RPMI7951 (cell line): ENCODE measurements around the gene MAB21L4. TPM values are rescaled to one million over a fixed set of nuclear protein-coding genes. Genes with fewer than 3 reads are reported as not detected.

Experiments
- DNase-seq: peaks from one replicate; pipeline ENCODE4 v3.0.0-alpha.2; 2012; ENCODE audit warnings: low read depth
- total RNA-seq: library from RNA; depleted of rRNA; stranded (reverse); fragments of >200 nt; shearing (Covaris generic); gene quantifications from 2 replicates; pipeline ENCODE4 v1.2.3, GENCODE V29; 2014

Gene MAB21L4
- total RNA-seq, 1 experiment from 2014 or later, result not detected

DNA sequence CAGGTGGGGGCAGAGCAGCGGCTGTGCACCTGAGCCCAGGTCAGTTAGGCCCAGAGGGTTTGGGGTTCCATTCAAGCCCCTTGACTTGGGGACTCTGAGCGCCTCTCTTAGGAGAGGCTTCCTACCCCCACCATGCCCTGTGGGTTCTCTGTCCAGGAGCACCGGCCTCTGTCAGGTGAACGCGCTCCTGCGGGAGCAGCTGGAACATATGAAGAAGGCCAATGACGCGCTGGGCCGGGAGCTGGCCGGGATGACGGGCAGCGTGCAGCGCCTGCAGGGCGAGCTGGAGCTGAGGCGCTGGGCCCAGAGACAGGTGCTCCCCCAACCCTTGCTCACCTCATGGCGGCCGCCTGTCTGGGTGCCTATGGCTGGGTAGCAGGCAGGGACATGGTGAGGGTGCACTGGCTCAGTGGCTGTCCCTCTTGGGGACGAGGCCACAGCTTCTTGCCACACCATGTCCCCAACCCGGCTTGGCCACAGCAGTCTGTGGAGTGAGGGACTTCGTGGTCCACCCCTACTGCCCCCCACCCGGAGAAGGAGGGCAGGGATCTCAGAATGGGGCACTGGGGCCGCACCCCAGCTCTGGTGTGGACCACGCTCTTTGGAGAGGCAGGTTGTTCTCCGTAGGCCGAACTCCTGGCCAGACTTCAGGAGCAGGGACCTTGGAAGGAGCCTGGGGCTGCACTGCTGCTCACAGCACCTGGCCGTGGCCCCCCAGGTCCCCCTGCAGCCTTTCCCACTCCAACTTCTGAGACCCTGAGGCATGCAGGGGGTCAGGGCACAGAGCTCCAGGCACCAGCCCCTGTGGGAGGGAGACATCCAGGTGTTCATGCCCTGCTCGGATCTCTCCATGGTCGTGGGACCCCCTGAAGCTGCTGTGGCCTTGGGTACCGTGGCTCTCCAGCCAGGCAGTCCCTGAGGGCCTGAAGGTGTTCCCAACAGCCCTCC is 29.9 kb upstream of the MAB21L4 start:
- DNase-seq, result no peak

DNA sequence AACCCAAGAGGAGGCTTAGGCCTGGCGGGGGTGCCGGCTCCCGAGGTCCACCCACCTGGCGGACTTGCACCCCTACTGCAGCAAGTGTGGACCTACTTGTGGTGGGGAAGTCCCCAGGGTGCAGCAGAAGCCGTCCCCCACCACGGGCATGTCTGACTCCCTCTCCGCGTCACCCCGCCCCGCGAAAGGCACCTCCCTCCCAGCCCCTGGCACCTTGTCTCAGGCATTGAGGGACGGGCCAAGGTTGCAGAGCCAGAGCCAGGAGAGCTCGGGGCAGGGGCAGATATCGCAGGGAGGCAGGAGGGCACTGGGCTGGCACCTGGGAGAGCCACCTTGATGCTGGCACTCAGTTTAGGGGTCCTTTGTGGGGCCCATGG is 29.2 kb upstream of the MAB21L4 start:
- DNase-seq, result no peak

DNA sequence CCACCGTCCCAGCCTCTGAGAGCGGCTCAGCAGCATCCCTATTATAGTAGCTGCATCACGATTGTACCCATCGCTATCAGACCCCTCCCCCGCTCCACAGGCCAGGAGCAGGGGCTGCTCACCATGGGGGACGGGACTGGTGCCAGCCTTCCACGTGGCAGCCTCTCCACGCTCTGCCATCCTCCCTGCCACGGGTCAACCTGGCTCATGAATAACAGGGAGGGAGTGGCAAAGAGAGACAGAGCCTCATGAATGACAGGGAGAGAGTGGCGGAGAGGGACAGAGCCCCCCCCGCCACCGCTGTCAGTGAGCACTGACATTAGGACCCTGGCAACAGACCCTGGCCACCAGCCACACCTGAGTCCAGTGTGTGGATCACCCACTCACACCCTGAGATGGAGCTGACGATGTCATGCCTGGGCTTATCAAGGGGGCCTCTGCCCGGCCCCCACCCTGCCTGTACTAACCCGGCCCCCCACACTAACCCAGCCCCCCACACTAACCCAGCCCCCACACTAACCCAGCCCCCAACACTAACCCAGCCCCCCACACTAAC is 27.1 kb upstream of the MAB21L4 start:
- no peak for DNase-seq

DNA sequence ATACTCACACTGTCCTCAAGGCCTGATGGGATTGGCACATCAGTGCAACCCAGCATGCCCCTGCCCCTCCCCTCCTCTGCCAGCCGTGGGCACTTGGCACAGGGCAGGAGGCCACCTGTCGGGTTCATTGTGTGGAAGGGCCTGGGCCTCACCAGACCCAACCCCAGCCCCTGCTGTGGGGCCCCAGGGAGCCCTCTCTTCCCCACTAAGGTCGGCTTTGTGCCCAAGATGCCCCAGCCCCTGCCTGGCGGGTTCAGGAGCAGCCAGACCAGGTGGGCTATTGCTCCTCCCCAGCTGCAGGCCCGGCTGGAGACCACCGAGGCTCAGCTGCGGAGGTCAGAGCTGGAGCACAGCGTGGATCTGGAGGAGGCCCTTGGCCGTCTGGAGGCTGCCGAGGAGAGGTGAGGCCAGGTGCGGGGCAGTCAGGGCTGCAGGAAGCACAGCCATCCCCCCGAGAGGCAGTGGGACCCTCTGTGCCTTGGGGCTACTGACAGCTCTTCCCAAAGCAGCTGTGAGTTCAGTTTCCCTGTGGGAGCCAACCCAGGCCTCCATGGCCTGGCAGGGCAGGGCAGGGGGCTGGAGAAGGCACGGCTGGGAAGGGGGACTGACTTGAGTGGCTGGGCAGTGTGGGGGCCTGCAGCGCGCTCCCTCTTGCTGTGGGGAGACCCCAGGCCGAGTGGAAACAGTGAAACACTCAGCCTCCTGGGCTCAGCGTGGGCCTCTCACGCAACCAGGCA is 26.5 kb upstream of the MAB21L4 start:
- no peak for DNase-seq

DNA sequence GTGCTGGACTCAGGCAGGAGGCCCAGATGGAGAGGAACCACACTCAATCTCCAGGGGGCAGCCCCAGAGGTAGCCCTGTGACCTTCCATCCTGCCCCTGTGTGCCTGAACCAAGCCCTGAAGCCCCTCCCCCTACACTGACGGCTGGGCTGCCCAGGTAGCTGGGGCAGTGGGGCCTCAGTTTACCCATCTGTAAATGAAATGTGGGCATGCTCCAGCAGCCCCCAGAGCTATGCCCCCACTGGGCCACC is 26.0 kb upstream of the MAB21L4 start:
- DNase-seq, result no peak

DNA sequence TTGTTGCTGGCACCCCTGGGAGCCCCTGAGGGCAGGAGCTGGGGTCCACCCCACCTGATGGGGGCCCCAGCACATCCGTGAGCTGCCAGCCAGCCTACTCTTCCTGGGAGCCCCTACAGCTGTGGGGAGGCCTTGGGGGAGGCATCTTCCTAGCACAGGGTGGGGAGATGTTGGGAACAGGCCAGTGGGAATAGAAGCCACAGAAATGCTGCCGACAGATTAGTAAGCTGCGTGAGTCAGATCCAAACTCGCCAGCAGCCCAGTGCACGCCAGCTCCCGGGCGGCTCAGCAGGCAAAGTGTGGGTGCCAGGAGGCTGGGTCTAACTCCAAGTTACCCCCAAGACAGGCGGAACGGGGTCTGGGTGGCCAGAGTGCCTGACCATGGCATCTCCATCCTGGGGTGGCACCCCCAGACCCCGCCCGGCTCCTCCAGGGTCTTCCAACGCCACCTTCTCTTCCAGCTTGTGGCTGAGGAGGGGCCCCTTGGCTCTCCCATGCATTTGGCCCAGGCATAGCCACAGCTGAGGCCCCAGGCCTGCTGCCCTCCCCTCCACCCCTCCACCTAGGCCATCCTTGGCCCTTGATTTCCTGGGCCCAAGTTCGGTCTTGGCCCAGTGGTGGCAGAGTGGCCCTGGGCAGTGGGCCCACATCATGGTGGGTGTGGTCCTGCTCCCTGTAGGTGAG is 25.5 kb upstream of the MAB21L4 start:
- DNase-seq, result peak; percentile 98

DNA sequence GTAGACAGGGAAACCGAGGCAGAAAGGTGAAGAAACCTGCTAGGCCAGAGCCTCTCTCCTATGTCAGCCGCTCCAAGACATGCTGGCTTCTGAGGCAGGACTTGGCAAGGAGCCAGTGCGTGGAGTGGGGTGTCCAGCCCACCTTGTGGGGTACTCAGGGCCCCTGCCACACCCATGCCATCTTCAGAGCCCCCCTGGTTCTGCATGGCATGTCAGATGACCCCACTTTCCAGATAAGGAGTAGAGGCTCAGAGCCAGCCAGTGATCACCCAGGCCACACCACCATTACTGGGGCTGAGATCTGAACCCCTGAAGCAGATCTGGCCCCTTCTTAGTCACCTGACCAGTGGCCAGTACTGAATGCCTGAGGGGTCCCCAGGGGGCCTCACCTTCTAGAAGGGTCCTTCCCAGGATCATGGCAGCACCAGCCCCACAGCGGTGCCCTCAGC is 24.9 kb upstream of the MAB21L4 start:
- DNase-seq, result no peak

DNA sequence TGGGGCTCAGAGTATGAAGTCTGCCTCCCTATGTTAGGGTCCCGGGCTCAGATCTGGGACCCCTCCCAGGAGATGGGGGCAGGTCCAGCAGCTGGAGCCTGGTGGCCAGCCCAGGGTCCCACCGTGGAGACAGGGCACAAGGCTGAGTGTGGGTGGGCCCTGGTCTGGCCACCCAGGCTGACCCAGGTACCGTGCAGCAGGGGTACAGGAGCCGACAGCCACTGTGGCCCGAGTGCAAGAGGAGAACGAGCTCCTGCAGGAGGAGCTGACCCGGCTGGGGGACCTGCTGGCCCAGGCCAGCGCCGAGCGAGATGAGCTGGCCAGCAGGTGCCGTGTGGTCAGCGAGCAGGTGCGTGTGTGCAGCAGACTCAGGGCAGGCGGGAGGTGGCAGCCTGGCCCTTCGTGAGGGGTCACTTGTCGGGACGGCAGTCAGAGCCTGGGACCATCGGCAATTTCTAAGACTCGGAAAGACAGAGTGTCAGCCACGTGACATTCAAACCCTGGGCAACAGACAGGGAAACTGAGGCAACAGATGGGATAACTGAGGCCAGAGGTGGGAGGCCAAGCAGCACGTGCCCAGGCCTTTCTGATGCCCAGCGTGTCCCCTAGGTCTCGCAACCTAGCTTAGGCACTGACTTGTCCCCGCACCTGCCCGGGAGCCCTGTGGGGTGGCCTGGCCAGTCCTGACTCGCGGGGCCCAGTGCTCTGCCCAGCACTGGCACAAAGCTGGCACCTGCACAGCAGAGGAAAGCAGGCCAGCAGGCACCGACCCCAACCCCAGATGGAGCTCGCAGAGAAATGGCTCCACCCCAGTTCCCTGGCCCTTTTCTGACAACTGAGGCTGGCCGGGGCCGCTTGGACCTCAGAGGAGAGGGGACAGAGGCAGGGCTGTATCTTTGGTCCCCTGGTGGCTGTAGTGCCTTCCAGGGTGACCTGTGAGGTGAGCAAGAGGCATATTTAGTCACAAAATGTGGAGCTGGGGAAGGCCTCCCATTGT is 24.1 kb upstream of the MAB21L4 start:
- no peak for DNase-seq

DNA sequence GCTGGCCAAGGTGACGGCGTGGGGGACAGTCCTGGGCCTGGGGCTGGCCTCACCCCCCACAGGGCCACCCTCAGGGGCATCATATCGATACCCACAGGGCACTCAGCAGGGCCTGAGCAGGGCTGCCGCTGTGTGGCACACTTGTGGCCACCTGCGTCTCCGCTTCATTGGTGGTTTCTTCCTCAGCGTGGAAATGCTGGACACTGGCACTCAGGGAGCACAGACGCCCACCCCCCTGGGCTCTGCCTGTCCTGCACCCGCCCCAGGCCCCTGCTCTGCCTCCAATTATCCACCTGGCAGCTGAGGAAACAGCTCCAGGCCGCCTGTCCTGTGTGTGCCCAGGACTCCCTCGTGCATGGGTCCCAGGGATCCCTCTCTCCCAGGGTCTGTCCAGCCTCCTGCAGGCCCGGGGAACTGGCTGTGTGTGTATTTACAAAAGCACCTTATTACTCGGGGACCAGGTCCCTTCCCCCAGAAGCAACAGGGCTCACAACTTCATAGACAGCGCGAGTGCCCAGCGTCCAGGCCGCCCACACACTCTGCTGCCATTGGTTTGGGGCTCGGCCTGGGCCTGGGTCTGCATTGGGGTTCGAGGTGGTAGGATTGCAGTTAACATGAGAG is 23.3 kb upstream of the MAB21L4 start:
- no peak for DNase-seq

DNA sequence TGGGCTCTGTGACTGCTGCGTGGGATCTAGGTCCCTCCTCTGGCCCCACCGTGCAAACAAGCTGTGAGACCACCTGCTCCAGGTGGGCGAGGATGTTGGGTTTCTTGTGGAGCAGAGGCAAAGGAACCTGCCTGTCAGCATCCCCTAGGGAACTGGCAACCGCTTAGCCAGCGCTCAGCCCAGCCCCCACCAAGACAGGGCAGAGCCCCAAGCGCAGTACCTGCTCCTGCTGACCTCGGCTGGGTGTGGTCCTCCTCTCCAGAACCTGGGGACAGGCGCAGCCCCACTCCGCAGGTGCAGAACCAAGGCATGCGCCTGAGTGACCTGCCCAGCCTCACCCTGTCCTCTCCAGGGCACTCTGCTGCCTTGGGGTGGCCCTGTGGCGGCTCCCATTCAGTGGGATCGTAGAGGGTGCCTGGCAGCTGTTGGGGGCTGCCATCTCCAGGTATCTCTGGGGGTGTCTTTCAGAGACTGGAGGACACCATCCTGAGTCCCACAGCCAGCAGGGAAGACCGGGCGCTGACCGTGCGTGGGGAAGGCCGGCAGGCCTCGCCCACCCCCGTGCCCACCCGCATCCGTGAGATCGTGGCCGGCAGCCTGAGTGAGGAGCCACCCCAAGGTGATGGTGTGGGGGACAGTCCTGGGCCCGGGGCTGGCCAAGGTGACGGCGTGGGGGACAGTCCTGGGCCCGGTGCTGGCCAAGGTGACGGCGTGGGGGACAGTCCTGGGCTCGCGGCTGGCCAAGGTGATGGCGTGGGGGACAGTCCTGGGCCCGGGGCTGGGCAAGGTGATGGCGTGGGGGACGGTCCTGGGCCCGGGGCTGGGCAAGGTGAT is 22.5 kb upstream of the MAB21L4 start:
- no peak for DNase-seq

DNA sequence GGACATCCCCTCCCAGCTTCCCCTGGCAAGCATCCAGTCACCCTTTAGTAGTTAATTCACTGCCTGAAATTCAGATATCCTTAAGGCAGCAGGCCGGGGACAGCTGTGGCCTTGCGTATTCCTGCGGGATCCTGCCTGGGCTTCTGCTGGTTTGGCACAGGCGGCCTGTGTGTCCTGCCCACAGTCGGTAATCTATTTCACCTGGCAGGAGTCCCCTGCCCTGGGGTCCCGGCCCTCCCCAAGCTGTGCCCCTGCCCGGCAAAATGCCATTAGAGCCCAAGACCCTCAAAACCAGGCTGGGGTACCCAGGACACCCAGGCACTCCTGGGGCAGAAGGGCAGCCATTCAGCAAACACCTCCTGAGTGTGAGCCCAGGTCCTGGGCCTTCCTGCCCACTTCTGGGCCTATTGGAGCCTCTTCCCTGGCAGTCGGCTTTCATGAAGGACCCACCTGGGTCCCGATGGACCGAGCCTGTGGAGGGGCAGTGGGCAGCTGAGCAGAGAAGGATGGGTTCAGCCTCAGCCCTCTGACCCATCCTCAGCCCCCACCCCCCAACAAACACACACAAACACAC is 21.8 kb upstream of the MAB21L4 start:
- DNase-seq, result peak; percentile 84

DNA sequence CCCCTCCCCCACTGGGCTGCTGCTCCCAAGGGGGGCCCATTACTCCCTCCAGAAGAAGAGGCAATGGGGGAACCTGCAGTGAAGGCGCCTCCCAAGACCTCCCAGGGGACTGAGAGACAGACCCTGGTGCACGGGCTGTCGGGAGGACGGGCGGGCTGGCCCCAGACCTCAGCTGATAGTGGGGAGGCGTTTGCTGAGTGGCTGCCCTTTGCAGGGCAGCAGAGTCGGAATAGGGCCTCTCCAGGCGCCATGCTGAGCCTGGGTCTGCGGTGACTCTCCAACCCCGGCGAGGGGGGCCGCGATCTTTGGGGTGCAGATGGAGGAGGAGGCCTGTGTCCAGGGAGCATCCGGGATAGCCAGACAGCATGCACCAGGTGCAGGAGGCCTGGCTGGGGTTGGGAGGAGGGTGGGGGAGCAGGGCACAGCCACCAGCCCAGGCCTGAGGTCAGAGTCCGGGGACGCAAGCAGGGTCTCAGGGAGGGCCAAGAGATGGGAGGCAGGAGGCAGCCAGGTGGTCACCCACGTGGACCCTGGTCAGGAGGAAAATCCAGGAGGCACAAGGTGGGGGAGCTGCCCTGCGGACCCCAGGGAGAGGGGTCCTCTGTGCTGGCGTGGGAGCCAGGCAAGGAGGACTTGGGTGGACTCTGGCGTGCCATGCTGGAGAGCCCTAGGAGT is 21.2 kb upstream of the MAB21L4 start:
- DNase-seq, result no peak

DNA sequence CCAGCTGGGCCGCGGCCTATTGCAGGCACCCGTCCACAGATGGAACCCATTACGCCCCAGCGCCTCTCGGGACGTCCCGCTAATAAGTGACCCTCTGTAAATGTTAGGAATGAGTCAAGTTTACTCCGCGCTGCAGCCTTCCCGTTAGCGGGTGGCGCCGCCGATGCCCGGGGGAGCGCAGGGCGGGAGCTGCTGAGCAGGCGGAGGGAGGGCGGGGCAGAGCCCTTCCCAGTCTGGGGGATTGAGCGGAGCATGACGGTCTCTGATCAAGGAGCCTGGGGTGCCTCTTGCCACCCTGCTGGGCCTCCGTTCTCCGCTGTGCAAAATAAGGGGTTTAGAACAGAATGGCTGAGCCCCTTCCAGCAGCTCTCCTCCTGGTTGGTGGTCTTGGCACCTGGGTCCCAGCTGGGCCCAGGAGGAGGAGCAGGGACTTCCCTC is 20.6 kb upstream of the MAB21L4 start:
- peak; percentile 97 for DNase-seq

DNA sequence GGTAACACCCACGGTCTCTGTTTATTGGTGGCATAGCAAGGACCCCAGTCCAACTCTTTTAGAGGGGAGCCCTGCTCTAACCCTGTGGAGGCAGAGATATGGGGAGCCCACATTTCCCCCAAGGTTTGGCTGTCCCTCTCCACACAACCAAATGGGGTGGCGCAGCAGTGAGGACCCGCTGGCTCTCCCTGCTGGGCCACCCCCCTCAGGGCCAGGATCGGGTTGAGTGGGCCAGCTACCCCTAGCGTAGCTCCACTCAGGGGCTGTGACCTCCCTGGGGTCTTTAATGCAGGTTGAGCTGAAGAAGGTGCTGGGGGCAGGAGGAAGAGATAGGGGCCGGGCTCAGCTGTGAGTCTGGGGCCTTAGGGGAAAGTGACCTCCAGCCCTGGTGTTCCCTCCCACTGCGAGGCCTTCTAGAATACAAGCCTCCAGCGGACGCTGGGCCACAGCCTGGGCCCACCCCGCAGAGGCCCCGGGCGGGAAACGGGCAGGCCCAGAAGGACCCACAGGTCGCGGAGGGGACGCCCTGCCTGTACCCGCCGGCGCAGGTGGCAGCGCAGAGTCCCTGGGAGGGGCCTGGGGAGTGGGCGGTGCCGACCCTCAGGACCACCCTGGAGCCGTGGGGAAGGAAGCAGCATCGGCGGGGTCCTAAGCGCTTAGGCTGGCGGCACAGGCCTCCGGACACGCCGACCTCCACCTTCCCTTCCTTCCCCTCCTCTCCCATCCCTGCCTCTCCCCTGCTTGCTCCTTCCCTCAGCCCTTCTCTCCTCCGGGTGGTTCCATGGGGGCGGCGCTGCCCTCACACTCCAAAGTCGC is 19.8 kb upstream of the MAB21L4 start:
- no peak for DNase-seq

DNA sequence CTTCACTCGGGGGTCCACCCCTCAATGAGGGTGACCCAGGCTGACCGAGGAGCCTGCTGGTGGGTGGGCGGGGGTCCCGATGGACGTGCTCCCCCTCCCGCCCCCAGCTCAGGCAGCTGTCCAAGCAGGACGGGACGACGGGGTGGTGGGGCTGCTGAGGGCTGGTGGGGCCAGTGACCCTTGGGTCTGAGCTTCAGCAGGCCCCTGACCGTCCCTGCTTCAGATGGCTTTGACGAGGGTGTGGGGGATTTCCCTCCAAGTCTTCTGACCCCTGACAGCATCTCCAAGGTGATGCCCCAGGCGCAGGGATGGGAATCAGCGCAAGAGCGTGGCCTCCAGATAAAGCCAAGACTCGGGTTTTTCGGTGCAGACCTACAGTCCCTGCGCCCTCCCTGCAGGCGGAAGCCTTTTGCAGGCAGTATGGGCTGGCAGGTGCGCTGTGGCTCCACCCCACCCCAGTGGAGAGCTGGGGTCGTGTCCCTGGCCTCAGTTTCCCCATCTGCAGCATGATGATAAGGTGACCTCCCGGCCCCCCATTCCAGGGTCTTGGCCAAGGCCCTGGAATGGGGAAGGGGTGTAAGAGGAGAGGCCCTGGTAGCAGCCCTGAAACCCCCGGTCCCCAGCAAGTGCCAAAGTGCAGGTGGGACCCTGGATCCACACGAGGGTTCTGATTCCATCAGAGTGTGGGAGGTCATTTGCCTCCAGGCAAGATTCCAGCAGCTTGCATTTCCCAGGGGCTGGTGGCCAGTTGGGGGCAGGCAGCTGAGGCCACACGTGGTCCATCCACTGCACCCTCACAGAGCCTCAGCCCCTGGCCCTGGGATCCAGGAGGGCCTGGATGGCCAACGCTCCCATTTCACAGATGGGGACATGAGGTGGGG is 18.9 kb upstream of the MAB21L4 start:
- DNase-seq, result peak; percentile 75

DNA sequence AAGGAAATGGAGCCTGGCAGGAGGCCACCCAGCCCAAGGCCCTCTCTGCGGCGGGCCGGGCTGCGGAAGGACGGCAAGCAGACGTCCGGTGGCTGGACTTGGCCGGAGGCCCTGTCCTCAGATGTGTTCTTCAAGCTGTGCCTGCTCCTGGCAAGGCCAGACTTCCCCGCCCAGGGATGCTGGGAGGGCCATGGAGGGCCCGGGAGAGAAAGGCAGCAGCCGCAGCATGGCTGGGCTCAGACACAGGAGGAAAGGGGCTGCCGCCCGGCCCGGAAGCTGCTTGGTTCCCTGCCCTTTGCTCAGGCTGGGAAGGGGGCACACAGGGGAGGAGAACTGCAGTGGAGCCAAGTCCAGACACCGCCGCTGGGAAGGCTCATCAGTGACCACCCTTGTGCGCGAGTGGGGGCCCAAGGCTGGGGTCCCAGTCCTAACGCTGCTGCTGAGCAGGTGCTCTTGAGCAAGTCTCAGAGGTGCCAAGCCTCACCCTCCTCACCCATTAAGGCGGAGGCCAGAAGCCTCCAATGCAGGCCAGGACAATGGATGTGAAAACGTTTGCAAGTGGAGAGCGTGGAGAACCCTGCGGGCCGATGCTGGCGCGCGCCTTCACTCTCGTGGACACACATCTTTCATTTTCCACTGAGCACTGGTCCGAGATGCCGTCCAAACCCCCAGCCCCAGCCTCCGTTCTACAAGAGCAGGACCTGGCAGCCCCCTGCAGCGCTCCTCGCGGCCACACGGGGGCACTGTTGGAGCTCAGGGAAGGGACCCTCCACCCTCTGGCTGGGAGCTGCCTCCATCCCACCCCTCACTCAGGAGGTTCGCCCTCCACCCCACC is 18.1 kb upstream of the MAB21L4 start:
- peak; percentile 99 for DNase-seq
